A549 (cell line): Measurements from ENCODE around the gene DYNC1I1. TPM values are rescaled to one million over a fixed set of nuclear protein-coding genes. Genes with fewer than 3 reads are reported as not detected.

ENCODE experiments used
- ATAC-seq, 2 experiments: fragments of 200-7000 bp in 1 of 2; fragments of >200 bp in 1 of 2; cut with Nextera tagmentation in 1 of 2; cut with Tn5 transposase in 1 of 2; 3 replicates each; pipeline versions ENCODE4 v1.8.0 to v1.9.1; 2018 to 2020; ENCODE audit warnings: mild to moderate bottlenecking in 1 of 2, moderate library complexity in 1 of 2
- CTCF ChIA-PET: fragments of 300-600 bp; sonication (Branson Sonifier 250); formaldehyde crosslinking; extraction: SDS; loops from one replicate; lab custom pipeline; 2021; ENCODE audit warnings: antibody characterized with exemption, inconsistent platforms; lab: Yijun Ruan, JAX
- POLR2A ChIA-PET: fragments of 350-600 bp; formaldehyde crosslinking; extraction: SDS; loops from one replicate; lab custom pipeline; 2021; ENCODE audit warnings: antibody characterized with exemption, inconsistent platforms; lab: Yijun Ruan, JAX
- DNase-seq, 2 experiments: peaks; one replicate each; pipeline versions ENCODE4 v3.0.0 to v3.0.0-alpha.2; 2011 to 2016; ENCODE audit warnings: low read depth in 1 of 2, low spot score in 1 of 2
- FAIRE-seq: peaks from 2 replicates; lab custom pipeline; 2011; peaks lifted over from hg19 to GRCh38; lab: Jason Lieb, UNC
- H3K27ac ChIP-seq, 2 experiments: fragments of >200 bp; sonication (Bioruptor Twin); formaldehyde crosslinking; 3 replicates each; pipeline ENCODE4 v1.5.1; 2016 to 2017
- H3K4me1 ChIP-seq: fragments of >200 bp; sonication (Bioruptor Twin); formaldehyde crosslinking; 3 replicates; pipeline ENCODE4 v1.6.1; 2016
- H3K4me2 ChIP-seq: fragments of >200 bp; sonication (Bioruptor Twin); formaldehyde crosslinking; 3 replicates; pipeline ENCODE4 v1.6.1; 2016
- H3K4me3 ChIP-seq: fragments of >200 bp; sonication (Bioruptor Twin); formaldehyde crosslinking; 3 replicates; pipeline ENCODE4 v1.5.1; 2016
- H3K9me3 ChIP-seq: fragments of >200 bp; sonication (Bioruptor Twin); formaldehyde crosslinking; 3 replicates; pipeline ENCODE4 v1.6.1; 2016
- CBX8 ChIP-seq: fragments of 200-600 bp; sonication (generic); IDR thresholded peaks from 2 replicates; pipeline ENCODE4 v1.6.1; 2016
- CEBPB ChIP-seq, 2 experiments: fragments of >200 bp in 1 of 2; sonication (Bioruptor Twin) in 1 of 2; formaldehyde crosslinking in 1 of 2; IDR thresholded peaks; 2 replicates each; pipeline ENCODE4 v1.6.1; 2012 to 2016
- CHD2 ChIP-seq: fragments of 150-350 bp; IDR thresholded peaks from 2 replicates; pipeline ENCODE4 v1.6.1; 2014; ENCODE audit warnings: low read length; ENCODE audit not compliant: partially characterized antibody
- CHD4 ChIP-seq: fragments of 200-600 bp; sonication (generic); IDR thresholded peaks from 2 replicates; pipeline ENCODE4 v1.6.1; 2016; ENCODE audit warnings: antibody characterized with exemption, mild to moderate bottlenecking, borderline replicate concordance
- EHF ChIP-seq: fragments of 250-450 bp; sonication (Bioruptor Pico); IDR thresholded peaks from 2 replicates; pipeline ENCODE4 v1.5.0; 2020; ENCODE audit warnings: mild to moderate bottlenecking
- EHMT2 ChIP-seq: fragments of 200-600 bp; sonication (generic); IDR thresholded peaks from 2 replicates; pipeline ENCODE4 v1.6.1; 2016; ENCODE audit warnings: antibody characterized with exemption, low read depth, mild to moderate bottlenecking, moderate library complexity
- EP300 ChIP-seq, 2 experiments: fragments of >200 bp; sonication (Bioruptor Twin); formaldehyde crosslinking; IDR thresholded peaks; 2 replicates in 1 of 2; 3 replicates in 1 of 2; pipeline ENCODE4 v1.6.1; 2016 to 2017
- FOSL2 ChIP-seq, 2 experiments: fragments of 450-650 bp in 1 of 2; fragments of >200 bp in 1 of 2; sonication (Bioruptor Twin) in 1 of 2; formaldehyde crosslinking; IDR thresholded peaks; 2 replicates each; pipeline versions ENCODE4 v1.5.0 to v1.6.1; 2016 to 2020; ENCODE audit warnings: mild to moderate bottlenecking in 1 of 2, moderate library complexity in 1 of 2
- FOXS1 ChIP-seq: fragments of 250-450 bp; sonication (Bioruptor Pico); IDR thresholded peaks from 2 replicates; pipeline ENCODE4 v1.5.0; 2020; ENCODE audit warnings: mild to moderate bottlenecking, moderate library complexity
- HEYL ChIP-seq: fragments of 250-450 bp; sonication (Bioruptor Pico); IDR thresholded peaks from 2 replicates; pipeline ENCODE4 v1.8.0; 2021; ENCODE audit warnings: mild to moderate bottlenecking, moderate library complexity
- HOXA7 ChIP-seq: fragments of 250-450 bp; sonication (Bioruptor Pico); IDR thresholded peaks from 2 replicates; pipeline ENCODE4 v1.5.0; 2020; ENCODE audit warnings: mild to moderate bottlenecking, moderate library complexity
- HOXB5 ChIP-seq: fragments of 250-450 bp; sonication (Bioruptor Pico); IDR thresholded peaks from 2 replicates; pipeline ENCODE4 v1.5.0; 2020; ENCODE audit warnings: mild to moderate bottlenecking, moderate library complexity
- JUN ChIP-seq, 2 experiments: fragments of >200 bp; sonication (Bioruptor Twin); formaldehyde crosslinking; IDR thresholded peaks; 2 replicates in 1 of 2; 3 replicates in 1 of 2; pipeline ENCODE4 v1.6.1; 2016 to 2017
- JUNB ChIP-seq: fragments of >200 bp; sonication (Bioruptor Twin); formaldehyde crosslinking; IDR thresholded peaks from 2 replicates; pipeline ENCODE4 v1.6.1; 2016
- KDM1A ChIP-seq: fragments of 200-600 bp; sonication (generic); IDR thresholded peaks from 2 replicates; pipeline ENCODE4 v1.6.1; 2016; ENCODE audit warnings: low read depth, mild to moderate bottlenecking
- KDM5A ChIP-seq: fragments of 200-600 bp; sonication (generic); IDR thresholded peaks from 2 replicates; pipeline ENCODE4 v1.6.1; 2016; ENCODE audit warnings: antibody characterized with exemption, mild to moderate bottlenecking
- MYC ChIP-seq: IDR thresholded peaks from 2 replicates; pipeline ENCODE4 v1.6.1; 2012; ENCODE audit warnings: mild to moderate bottlenecking, inconsistent platforms, low read length, improper control_type of control experiment, borderline replicate concordance
- NPAS2 ChIP-seq: fragments of 250-450 bp; sonication (Bioruptor Pico); IDR thresholded peaks from 2 replicates; pipeline ENCODE4 v1.8.0; 2022; ENCODE audit warnings: mild to moderate bottlenecking, moderate library complexity, borderline replicate concordance
- POLR2AphosphoS2 ChIP-seq: conservative IDR thresholded peaks from 2 replicates; pipeline ENCODE4 v1.6.1; 2012; ENCODE audit warnings: low read length, improper control_type of control experiment, inconsistent platforms
- RFX5 ChIP-seq: fragments of 450-650 bp; IDR thresholded peaks from 2 replicates; pipeline ENCODE4 v1.7.1; 2014; ENCODE audit warnings: antibody characterized with exemption, mild to moderate bottlenecking, moderate library complexity
- SREBF2 ChIP-seq: fragments of 450-650 bp; IDR thresholded peaks from 2 replicates; pipeline ENCODE4 v1.6.1; 2014; ENCODE audit warnings: mild to moderate bottlenecking, moderate library complexity
- TP53 ChIP-seq: fragments of 250-450 bp; sonication (Bioruptor Pico); IDR thresholded peaks from 2 replicates; pipeline ENCODE4 v1.5.0; 2021; ENCODE audit warnings: mild to moderate bottlenecking, moderate library complexity
- ZFP36 ChIP-seq: fragments of 450-650 bp; IDR thresholded peaks from 2 replicates; pipeline ENCODE4 v1.6.1; 2014; ENCODE audit warnings: borderline replicate concordance; ENCODE audit not compliant: partially characterized antibody
- ZNF302 ChIP-seq: fragments of 250-450 bp; sonication (Bioruptor Pico); IDR thresholded peaks from 2 replicates; pipeline ENCODE4 v1.9.0; 2021; ENCODE audit warnings: inconsistent platforms, mild to moderate bottlenecking, moderate library complexity
- ZSCAN20 ChIP-seq: fragments of 250-450 bp; sonication (Bioruptor Pico); IDR thresholded peaks from 2 replicates; pipeline ENCODE4 v1.8.0; 2022; ENCODE audit warnings: mild to moderate bottlenecking, moderate library complexity
- WGBS: methylation state at CpG from one replicate; pipeline ENCODE4 v1.1.6; 2017; ENCODE audit errors: missing lambda C conversion rate; 5-methylcytosine and 5-hydroxymethylcytosine counted together
- polyA plus RNA-seq, 4 experiments: library from polyadenylated mRNA; depleted of rRNA in 3 of 4; stranded (reverse); fragments of >200 nt; fragmentation: RNase III in 1 of 4; extraction: RNeasy Plus Mini Kit Qiagen cat#74134 plus additional on column Dnase treatment in 1 of 4; gene quantifications; 2 replicates in 3 of 4; 3 replicates in 1 of 4; pipeline ENCODE4 v1.2.3, GENCODE V29; 2011 to 2017
- TF ChIP-seq, protein P1 (sequence below): fragments of 250-450 bp; sonication (Bioruptor Pico); IDR thresholded peaks from 2 replicates; pipeline ENCODE4 v1.5.0; 2021; ENCODE audit warnings: mild to moderate bottlenecking, moderate library complexity, borderline replicate concordance
- TF ChIP-seq, protein P2 (sequence below): fragments of >200 bp; sonication (Bioruptor Twin); formaldehyde crosslinking; IDR thresholded peaks from 2 replicates; pipeline ENCODE4 v1.6.1; 2016
- TF ChIP-seq, protein P3 (sequence below): fragments of 200-600 bp; sonication (generic); IDR thresholded peaks from 2 replicates; pipeline ENCODE4 v1.6.1; 2016; ENCODE audit warnings: antibody characterized with exemption, mild to moderate bottlenecking, moderate library complexity

DYNC1I1 gene
- polyA plus RNA-seq, 2 of the 4 experiments (the other 2 are of a cell fraction), result 0.04 TPM; not detected in 1

DNA sequence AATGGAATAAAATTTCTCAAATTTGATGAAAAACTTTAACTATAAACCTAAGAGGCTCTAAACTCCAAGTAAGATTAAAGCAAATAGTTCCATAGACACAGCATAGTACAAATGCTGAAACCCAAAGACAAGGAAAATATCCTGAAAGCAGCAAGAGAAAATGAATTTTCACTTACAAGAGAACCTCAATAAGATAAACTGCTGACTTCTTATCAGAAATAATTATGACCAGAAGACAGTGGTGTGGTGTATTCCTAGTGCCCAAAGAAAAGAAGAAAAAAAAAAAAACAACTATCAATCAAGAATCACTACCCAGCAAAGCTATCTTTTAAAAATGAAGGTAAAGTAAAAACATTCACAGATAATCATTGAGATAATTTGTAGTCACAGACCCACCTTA, 106.3 kb downstream of the DYNC1I1 start (continued):
- TF ChIP-seq HOXB5 (CRISPR knock-in tag), result no peak
- TF ChIP-seq SREBF2, result no peak
- no peak for TF ChIP-seq TP53 (CRISPR knock-in tag)
- TF ChIP-seq ZSCAN20, result no peak
- TF ChIP-seq MYC, result no peak
- TF ChIP-seq, all 56 proteins: peak for 0

- H3K4me2 ChIP-seq, result no peak overlapping the region
- no peak overlapping the region for H3K4me3 ChIP-seq
- CTCF ChIA-PET, result no interaction called here
- no peak overlapping the region for H3K27ac ChIP-seq
- TF ChIP-seq, protein P1, sequence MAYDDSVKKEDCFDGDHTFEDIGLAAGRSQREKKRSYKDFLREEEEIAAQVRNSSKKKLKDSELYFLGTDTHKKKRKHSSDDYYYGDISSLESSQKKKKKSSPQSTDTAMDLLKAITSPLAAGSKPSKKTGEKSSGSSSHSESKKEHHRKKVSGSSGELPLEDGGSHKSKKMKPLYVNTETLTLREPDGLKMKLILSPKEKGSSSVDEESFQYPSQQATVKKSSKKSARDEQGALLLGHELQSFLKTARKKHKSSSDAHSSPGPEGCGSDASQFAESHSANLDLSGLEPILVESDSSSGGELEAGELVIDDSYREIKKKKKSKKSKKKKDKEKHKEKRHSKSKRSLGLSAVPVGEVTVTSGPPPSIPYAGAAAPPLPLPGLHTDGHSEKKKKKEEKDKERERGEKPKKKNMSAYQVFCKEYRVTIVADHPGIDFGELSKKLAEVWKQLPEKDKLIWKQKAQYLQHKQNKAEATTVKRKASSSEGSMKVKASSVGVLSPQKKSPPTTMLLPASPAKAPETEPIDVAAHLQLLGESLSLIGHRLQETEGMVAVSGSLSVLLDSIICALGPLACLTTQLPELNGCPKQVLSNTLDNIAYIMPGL, result no peak
- TF ChIP-seq CHD4 (no peak), JUNB (no peak), POLR2AphosphoS2 (no peak), TP53 (CRISPR knock-in tag) (no peak), HOXA7 (CRISPR knock-in tag) (no peak), EHMT2 (no peak), ZSCAN20 (no peak), KDM1A (no peak), JUN (IDR thresholded peaks at IDR 0.05) (no peak), KDM5A (no peak), NPAS2 (CRISPR knock-in tag) (no peak), CBX8 (no peak), EP300 (IDR thresholded peaks at IDR 0.05) (no peak)
- TF ChIP-seq, protein P2, sequence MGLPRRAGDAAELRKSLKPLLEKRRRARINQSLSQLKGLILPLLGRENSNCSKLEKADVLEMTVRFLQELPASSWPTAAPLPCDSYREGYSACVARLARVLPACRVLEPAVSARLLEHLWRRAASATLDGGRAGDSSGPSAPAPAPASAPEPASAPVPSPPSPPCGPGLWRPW, result no peak
- WGBS, result 50% methylated on average over 1 of the region's 1 CpG
- 0 out of 3 replicates have a peak, but pooled peaks cover 2% of the 10 kb centered on the region for H3K9me3 ChIP-seq
- ATAC-seq (no peak), FAIRE-seq (no peak), DNase-seq (no peak)
- POLR2A ChIA-PET, result no interaction called here
- no peaks in the 10 kb centered on the region for H3K4me1 ChIP-seq
Measured at GRCh38 chr7:95881597-95881996, 109.2 kb downstream of the DYNC1I1 start.

GRCh38 chr7:95883217-95883616, 110.9 kb downstream of the DYNC1I1 start:
- ChIA-PET CTCF (no interaction called here), POLR2A (no interaction called here)
- no peak overlapping the region for H3K4me3 ChIP-seq
- no peak overlapping the region for H3K4me2 ChIP-seq
- no peak overlapping the region for H3K27ac ChIP-seq
- DNase-seq (no peak), FAIRE-seq (no peak), ATAC-seq (no peak)
- H3K9me3 ChIP-seq, result 0 out of 3 replicates have a peak, but pooled peaks cover 2% of the 10 kb centered on the region
- 29% methylated on average over 3 of the region's 3 CpGs for WGBS
- no peak for TF ChIP-seq CEBPB (IDR thresholded peaks at IDR 0.05)
- TF ChIP-seq RFX5, result no peak
- no peak for TF ChIP-seq EHF (CRISPR knock-in tag)
- TF ChIP-seq ZFP36, result no peak
- H3K4me1 ChIP-seq, result no peaks in the 10 kb centered on the region

DNA sequence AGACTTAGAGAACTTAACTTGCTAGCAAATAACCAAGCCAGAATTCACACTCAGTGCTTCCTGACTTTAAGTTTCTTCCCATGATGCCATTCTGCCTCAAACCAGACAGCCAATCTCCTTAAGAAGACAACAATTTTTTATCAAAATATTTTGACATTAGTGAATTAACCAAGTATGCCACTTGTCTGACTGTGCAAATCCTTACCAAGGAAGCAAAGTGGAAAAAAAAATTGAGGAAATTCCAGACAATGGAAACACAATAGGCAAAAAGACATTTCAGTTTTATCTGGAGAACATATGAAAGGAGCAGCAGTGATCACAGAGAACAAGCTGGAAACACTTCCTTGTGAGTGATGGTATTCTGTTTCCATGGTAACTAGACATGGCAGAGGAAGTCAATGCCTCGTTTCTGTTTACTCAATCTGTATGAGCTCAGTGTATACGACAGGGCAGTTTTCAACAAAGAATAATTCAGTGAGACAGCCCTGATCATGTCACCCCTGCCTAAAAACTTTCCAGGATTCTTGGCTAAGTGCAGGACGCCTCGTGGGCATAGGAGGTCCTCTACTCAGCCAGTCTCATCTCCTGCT, 114.2 kb downstream of the DYNC1I1 start:
- FAIRE-seq, result no peak
- TF ChIP-seq, protein P3, sequence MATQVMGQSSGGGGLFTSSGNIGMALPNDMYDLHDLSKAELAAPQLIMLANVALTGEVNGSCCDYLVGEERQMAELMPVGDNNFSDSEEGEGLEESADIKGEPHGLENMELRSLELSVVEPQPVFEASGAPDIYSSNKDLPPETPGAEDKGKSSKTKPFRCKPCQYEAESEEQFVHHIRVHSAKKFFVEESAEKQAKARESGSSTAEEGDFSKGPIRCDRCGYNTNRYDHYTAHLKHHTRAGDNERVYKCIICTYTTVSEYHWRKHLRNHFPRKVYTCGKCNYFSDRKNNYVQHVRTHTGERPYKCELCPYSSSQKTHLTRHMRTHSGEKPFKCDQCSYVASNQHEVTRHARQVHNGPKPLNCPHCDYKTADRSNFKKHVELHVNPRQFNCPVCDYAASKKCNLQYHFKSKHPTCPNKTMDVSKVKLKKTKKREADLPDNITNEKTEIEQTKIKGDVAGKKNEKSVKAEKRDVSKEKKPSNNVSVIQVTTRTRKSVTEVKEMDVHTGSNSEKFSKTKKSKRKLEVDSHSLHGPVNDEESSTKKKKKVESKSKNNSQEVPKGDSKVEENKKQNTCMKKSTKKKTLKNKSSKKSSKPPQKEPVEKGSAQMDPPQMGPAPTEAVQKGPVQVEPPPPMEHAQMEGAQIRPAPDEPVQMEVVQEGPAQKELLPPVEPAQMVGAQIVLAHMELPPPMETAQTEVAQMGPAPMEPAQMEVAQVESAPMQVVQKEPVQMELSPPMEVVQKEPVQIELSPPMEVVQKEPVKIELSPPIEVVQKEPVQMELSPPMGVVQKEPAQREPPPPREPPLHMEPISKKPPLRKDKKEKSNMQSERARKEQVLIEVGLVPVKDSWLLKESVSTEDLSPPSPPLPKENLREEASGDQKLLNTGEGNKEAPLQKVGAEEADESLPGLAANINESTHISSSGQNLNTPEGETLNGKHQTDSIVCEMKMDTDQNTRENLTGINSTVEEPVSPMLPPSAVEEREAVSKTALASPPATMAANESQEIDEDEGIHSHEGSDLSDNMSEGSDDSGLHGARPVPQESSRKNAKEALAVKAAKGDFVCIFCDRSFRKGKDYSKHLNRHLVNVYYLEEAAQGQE, result no peak
- TF ChIP-seq CHD2, result no peak
- no peak for TF ChIP-seq FOXS1 (CRISPR knock-in tag)
- no peak for TF ChIP-seq FOSL2 (IDR thresholded peaks at IDR 0.05)
- no peak for TF ChIP-seq FOSL2 (CRISPR knock-in tag; IDR thresholded peaks at IDR 0.05)
- no peak for TF ChIP-seq ZNF302 (CRISPR knock-in tag)
- no peak for TF ChIP-seq HEYL (CRISPR knock-in tag)
- no peak for TF ChIP-seq KDM1A

More for the DNA sequence above, 114.2 kb downstream of the DYNC1I1 start:
- DNase-seq, result peak; percentile 3 to 58
- Histone ChIP-seq H3K4me2 (0 out of 3 replicates have a peak overlapping the region, but pooled peaks have one; percentile 21), H3K4me1 (no peaks in the 10 kb centered on the region), H3K27ac (no peak overlapping the region), H3K4me3 (no peak overlapping the region), H3K9me3 (no peaks in the 10 kb centered on the region)
- ChIA-PET POLR2A (no interaction called here), CTCF (interaction anchor here (1.0 to 1.8 kb wide), 2 partner anchors 15 to 29 kb away, joined by 4 to 7 read pairs; no protein-coding TSS in a partner anchor)
- 7% methylated on average over 4 of the region's 4 CpGs for WGBS
- ATAC-seq, result peak; percentile 77 to 87; a peak in 5 of 6 replicates
